Measurements from ENCODE around the gene KIF22.
"Not testable (repeated sequence)": the region's sequence is repeated elsewhere in the genome, so short reads cannot be mapped to it uniquely, and the experiment has no call there.

Gene KIF22

GRCh38 chr16:29767062-29767461, 23.5 kb upstream of the KIF22 start:
- no peak for DNase-seq

- no peak for DNase-seq
Observed at GRCh38 chr16:29769507-29769906, 21.0 kb upstream of the KIF22 start.

- no peak for DNase-seq
Observed at GRCh38 chr16:29770250-29770929, 20.2 kb upstream of the KIF22 start.

DNA sequence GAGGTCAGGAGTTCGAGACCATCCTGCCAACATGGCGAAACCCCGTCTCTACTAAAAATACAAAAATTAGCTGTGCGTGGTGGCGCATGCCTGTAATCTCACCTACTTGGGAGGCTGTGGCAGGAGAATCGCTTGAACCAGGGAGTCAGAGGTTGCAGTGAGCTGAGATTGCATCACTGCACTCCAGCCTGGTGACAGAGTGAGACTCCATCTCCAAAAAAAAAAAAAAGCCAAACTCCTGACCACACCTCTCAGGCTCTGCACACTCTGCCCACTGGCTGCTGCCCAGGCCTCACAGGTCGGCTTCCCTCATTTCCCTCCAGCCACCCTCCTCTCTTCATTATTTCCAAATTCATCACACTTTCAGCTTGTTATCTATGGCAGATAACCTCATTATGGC, 18.2 kb upstream of the KIF22 start:
- not testable (repeated sequence) for DNase-seq

DNA sequence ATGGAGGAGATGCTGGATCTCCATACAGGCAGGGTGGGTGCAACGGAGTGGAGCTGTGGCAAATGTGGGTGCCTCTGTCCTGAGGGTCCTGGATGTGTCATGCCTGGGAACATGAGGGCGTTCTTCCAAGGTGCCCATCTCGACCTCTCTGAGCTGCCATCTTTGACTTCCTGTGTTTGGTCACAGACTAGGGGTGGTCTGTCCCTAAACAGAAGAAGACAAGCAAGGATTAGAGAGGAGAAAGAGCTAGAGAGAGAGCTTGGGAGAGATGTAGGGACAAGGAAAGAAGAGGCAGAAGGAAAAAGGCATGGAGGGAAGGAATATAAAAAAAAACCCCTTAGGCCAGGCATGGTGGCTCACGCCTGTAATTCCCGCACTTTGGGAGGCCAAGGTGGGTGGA, 15.8 kb upstream of the KIF22 start:
- DNase-seq: no peak

- no peak for DNase-seq
Observed at GRCh38 chr16:29775742-29776408, 14.7 kb upstream of the KIF22 start.

DNA sequence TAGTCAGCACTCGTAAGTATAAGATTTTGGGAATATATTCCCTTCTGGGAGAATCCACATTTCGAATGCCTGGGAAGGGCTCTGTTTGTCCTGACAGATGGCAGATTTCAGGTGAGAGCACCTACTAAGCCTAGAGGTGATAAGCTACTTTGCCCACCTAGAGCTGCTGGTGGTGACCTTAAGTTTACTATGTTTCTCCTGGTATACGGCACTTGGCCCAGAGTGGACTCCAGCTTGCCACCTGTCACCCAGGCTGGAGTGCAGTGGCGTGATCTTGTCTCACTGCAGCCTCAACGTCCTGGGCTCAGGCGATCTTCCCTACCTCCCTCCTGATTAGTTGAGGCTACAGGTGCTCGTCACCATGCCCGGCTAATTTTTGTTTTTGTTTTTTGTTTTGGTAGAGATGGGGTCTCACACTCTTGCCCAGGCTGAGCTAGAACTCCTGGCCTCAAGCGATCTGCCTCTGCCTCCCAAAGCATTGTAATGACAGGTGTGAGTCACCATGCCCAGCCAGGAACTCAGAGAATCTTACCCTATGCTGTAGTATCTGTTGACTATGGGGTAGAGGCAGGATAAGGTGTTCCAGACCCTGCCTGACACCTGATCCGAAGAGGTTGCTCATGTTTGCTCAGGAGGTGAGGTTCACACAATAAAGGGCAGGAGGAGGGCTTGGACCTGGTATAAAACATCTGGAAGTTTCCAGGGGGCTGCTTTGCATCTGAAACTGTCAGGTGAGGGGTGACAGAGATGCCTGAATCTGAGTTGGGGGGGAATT, 12.8 kb upstream of the KIF22 start, which contains the start of gene ZG16:
ZG16 (plus strand) TSS at position 681 of the 775 bp plus-strand sequence. CDS start 1,011 bp downstream, outside the sequence.
- DNase-seq: no peak

DNA sequence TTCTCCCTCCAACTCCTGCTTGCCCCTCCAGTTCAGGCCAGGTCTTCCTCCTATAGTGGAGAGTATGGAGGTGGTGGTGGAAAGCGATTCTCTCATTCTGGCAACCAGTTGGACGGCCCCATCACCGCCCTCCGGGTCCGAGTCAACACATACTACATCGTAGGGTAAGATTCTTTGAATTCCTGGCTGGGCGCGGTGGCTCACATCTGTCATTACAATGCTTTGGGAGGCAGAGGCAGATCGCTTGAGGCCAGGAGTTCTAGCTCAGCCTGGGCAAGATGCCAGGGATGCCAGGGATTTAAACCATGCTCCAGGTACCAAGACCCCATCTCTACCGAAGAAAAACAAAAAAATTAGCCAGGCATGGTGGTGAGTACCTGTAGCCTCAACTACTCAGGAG, 11.1 kb upstream of the KIF22 start:
- no peak for DNase-seq

GRCh38 chr16:29783094-29783953, 7.2 kb upstream of the KIF22 start:
- DNase-seq: not testable (repeated sequence)

DNA sequence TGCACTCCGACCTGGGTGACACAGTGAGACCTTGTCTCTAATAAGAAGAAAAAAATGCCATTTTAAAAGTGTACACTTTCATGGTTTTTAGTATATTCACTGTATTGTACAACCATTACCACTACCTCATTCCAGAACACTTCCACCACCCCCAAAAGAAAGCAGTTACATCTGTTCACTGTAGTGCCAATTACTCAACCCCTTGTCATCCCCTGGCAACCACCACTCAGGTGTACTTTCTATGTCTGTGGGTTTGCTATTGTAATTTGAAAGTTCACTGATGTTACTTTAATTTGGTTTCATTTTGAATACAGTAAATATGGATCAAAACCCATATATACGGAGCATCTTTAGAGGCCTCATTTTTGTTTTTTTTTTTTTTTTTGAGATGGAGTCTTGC, 6.4 kb upstream of the KIF22 start:
- DNase-seq: no peak

- no peak for DNase-seq
Observed at GRCh38 chr16:29784901-29785500, 5.5 kb upstream of the KIF22 start.

DNA sequence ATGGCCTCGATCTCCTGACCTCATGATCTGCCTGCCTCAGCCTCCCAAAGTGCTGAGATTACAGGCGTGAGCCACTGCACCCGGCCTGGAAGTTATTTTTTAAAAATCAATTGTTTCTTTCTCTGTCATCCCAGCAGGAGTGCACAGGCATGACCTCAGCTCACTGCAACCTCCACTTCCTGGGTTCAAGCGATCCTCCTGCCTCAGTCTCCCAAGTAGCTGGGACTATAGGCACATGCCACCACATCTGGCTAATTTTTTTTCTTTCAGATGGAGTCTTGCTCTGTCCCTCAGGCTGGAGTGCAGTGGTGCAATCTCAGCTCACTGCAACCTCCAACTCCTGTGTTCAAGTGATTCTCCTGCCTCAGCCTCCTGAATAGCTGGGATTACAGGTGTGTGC, 3.4 kb upstream of the KIF22 start:
- DNase-seq: not testable (repeated sequence)

- no peak for DNase-seq
Observed at GRCh38 chr16:29789775-29790182, 772 bp upstream of the KIF22 start.

DNA sequence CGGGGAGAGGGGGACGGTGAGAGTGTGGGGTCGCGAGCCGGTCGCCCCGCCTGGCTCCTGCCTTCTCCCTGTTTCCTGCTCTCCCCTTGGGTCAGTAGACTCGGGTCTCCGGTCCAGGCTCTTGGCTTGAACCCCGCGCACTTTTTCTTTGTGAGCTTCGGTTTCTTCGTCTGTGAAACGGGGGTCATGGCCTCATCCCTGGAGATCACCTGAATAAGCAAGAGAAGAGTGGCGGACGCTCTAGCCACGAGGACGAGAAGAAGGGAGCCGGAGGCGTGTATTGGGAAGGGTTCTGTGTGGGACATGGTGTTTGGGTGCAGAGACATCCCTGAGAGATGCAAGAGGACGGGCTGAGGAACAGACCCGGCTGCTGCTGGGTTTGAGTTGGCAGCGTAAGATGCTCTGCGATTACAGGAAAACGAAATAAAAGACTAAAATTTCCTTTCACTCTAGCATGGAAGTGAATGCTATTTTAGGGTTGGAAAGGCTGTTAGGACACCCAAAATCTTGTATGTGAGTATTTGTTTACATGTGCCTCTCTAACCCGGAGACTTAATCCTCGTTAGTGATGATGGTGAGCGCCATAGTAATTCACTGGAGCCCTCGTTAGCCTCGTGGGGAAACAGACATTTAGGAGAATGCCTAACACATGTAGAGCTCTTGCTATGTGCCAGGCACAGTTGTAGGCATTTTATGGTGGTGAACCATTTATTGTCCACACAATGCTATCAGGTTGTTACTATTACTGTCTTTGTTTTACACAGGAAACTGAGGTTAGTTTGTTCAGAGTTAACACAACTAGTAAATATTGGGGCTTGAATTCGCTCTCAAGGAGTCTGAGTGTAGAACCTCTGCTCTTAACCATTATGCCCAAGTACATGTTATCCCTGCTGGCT, 646 bp downstream of the KIF22 start:
- peak in 1 of 2 experiments; percentile 48 for DNase-seq

DNA sequence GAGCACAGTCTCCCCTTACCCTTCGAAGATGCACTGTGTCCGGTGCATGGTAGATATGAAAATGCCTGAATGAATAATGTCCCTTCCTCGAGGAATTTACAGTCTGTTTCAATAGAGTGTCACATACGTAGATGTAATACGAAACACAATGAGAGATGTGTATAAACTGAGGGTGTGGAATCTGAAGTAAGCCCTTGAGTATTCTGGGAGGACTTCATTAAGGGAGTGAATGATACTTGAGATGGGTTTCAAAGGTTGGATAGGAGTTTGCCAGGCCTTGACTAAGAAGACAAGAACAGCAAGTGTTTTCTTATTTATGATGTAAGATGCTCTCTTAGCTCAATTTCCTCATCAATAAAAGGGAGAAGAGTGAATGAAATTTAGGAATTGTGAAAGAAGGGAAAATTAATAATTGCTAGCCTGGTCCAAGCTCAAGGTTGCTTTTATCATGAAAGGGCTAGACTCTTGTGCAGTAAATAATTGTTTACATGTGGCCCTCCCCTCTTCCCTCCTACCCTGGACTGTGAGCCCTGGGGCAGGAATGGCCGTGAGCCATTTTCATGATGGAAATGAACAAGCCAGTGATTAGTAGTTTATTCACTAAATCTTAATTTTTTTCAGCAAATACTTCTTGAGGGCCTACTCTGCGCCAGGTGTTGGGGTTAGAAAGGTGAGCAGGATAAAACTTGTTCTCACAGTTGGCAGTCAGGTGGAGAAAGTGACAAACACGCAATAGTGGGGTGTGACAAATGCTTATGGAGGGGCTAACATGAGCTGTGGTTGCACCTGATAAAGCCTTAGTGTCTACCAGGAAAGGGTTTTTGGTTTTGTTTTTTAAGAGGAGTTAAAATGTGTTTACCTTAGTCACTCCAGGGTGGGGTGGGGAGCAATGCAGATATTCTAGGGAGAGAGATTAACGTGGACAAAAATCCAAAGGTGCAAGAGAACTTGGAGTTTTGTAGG, 1.6 kb downstream of the KIF22 start:
- no peak for DNase-seq

GRCh38 chr16:29793153-29793552, 2.6 kb downstream of the KIF22 start:
- DNase-seq: not testable (repeated sequence)

GRCh38 chr16:29794231-29794710, 3.7 kb downstream of the KIF22 start:
- no peak for DNase-seq

GRCh38 chr16:29802416-29802935, 11.9 kb downstream of the KIF22 start:
- no peak for DNase-seq

GRCh38 chr16:29804020-29804419, 13.5 kb downstream of the KIF22 start:
- DNase-seq: no peak

All from NCI-H526 (cell line).